ENCODE data around the gene SDHC.

Gene SDHC, protein sequence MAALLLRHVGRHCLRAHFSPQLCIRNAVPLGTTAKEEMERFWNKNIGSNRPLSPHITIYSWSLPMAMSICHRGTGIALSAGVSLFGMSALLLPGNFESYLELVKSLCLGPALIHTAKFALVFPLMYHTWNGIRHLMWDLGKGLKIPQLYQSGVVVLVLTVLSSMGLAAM

DNA sequence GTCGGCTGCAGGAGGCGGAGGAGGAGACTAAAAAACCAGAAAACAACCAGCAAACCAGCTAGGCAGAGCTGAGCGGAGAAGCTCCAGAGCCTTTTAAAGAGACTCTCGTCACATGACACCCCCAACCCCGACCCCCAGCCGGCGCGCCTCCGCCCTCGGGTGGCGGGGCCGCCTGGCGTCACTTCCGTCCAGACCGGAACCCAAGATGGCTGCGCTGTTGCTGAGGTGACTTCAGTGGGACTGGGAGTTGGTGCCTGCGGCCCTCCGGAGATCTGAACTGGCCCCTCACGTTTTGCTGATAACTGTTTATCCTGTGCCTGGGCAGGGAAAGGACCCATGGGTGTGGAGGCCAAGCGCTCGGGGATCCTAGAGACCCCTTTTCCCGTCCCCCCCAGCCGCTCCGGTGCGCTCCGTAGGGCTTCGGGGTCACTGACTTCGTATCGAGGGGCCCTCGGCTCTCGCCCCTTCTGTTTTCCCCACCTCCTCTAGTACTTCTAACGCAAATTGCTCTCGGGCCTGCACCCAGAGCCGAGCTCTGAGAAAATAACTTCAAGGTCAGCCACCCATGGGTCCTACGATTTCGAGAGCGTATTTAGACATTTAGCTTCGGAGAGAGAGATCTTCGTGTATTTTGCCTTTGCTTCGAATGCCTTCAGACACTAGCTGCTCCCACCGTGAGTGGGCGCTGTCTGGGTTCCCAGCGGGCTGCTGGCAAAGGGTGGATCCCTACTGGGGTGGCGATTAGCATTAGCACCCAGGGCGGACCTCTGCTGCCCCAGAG lies at the start of gene SDHC:
TSS of gene SDHC (plus strand) at position 181 of the 781 bp plus-strand sequence. CDS start at position 206, 25 bp downstream.
- DNase-seq = peak; percentile 89

DNA sequence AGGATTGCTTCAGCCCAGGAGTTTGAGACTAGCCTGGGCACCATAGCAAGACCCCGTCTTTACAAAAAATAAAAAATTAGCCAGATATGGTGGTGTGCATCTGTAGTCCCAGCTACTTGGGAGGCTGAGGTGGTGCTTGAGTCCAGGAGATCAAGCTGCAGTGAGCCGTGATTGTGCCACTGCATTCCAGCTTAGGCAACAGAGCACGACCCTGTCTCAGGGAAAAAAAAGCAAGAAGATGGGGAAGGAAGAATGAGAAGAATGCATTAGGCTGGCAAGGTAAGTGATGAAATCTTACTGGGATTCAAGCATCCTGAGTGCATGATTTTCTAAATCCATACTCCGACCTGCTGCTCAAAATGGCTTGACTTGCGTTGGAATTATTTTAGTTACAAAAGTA lies 48.9 kb upstream of the SDHC start:
- DNase-seq = no peak

DNA sequence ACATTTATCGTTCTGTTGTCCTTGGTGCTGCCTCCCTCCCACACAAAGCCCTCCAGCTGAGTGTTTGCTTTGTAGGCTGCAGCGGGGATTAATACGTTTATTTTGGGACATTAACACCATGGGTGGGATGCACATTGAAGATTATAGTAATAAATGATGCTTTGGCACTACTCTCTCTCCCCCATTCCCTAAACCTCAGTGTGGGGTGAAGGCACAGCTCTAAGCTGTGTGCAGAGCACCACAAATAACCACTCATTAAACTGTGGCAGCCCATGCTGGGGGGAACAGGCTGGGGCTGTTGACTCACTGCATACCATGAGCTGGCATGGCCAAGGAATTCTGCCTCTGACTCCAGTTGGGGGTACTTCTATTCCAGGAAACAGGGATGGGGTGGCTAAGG lies 48.0 kb upstream of the SDHC start:
- no peak for DNase-seq

DNA sequence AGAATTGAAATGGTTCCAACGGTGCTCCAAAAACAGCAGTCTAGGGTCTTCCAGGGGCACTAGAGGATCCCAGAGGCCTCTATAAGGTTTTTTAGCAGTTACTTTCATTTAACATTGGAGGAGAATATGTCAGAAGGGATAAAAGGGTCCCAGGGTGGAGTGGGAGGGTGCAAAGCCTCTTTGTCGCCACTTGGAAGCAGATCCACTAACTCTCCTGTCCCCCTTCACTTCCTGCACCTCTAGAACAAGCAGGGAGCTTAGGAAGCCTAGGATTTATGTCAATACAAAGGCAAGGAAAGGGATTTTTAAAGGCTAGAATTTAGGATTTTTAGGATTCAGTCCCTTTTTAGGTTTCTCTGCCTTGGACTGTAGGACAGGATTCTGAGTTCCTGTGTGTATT lies 47.3 kb upstream of the SDHC start:
- DNase-seq = no peak

DNA sequence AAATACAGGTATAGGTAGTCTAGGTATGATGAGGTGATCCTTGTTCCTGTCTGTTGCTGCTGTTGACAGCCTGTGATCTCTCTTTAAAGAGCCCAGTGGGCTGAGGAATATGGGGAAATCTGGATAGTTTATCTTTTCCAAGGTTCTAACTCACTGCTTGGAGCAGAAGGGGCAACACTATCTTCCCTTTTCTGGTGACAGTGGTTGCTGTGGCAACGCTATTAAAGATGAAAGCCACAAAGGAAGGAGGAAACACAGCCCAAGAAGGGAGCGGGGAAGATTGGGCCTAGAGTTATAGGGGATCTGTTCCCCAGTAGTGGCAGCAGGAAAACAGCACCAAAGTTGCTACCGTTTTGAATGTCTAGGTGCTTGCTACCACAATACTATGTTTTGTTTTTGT lies 46.9 kb upstream of the SDHC start:
- DNase-seq = no peak

DNA sequence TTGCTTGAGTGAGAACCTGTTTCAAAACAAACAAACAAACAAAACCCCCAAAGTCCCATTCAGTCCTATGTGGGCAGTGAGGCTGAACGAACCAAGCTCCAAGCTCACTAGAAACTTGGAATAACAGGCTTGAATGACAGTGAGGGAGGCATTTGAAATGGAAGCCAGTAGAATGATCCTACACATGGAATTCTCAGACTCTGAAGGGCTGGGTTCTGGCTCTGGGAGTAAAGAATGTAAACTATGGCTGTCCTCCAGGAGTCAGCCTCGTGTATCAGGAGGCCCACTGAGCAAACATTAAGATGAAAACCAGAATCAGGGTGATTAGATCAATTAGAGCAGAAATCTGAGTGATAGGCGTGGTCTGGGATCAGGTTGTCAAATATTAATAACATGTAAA lies 40.8 kb upstream of the SDHC start:
- no peak for DNase-seq

DNA sequence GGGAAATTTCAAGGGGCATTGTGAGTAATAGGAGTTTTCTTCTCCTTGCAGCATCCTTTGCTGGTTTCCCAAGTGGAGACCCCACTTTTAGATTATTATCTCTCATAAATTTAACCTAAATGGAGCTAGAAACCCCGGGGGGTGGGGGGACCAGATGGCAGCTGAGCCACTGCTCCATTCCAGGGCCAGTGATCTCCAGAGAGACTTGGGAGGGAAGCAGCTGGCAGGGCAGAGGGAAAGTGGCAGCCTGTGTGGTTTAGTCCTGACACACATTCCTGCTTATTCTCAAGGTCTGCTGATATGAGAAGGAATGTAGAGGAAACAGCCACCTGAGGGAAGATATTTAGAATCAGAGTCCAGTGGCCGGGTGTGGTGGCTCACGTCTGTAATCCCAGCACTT lies 39.3 kb upstream of the SDHC start:
- DNase-seq = no peak

DNA sequence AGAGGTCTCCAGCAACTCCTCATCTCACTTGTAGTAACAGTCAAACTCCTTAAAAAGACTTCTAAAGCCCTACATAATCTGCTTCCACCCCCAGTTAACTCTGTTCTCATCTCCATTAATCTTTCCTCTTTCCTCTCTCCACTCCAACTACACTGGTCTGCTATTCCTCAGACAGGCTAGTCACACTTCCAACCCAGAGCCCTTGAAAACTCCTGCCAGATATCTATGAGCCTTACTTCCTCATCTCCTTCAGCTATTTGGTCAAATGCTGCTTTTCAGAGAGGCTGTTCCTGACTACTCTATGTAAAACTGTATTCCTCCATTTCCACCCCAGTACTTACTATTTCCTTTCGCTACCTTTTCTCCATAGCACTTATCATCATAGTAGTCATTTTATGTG lies 31.2 kb upstream of the SDHC start:
- DNase-seq = no peak

DNA sequence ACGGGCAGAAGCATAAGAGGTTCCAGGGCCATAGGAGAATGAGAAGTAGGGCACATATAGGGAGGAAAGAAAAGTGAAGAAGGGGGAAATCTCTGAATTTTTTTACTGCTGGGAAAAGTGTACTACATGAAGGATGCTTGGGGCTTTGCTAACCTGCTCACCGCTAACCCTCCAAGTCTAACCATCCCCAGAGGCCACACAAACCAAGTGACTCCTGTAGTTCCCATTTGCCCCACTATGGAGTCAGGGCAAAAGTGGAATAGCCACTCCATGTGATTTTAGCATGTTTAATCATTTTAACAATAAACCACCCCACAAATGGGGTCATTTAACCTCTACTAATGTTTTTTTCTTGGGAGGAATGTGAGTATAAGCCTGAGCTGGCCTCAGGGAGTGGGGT lies 29.1 kb upstream of the SDHC start:
- DNase-seq = no peak

DNA sequence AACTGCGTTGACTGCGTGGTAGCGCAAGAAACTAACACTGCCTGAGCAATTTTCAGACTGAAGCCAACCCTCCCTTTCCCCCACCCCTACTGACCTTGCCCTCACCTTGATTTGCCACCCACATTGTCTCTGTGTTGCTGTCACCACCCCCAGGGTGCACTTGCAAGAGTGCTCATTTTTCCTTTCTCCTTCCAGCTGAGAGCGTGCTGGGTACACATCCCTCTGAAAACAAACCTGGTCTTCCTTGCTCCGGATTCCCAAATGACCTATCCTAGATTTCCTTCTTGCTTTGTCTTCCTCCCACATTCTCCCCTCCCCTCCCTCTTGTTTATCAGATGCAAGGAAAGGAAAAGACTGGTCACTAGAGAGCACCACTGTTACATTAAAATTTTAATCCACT lies 28.7 kb upstream of the SDHC start:
- DNase-seq = no peak

DNA sequence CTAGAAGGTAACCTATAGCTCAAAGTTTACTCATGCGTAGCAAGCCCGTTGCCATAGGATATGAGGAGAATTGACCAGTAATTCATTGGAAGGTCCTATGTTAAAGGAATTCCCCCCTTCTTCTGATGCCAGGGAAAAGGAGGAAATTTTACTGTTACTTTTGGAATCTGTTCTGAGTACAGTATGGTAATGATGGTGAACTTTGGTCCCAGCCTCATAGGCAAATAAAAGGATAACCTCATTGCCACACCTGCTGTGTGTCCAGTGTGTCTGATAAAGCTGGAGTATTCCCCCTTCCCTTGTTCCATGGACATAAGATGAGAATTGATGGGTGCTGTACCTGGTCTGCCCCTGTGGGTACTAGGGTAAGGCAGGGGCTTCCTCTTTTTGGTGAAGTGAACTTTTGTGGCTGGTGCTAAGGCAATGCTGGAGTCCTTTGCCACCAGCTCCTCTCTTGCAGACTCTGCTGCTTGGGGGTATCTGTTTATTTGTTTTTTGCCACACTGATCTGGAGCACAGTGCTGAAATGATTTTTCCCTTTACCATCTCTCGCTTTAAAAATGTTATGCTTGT lies 26.6 kb upstream of the SDHC start:
- no peak for DNase-seq

DNA sequence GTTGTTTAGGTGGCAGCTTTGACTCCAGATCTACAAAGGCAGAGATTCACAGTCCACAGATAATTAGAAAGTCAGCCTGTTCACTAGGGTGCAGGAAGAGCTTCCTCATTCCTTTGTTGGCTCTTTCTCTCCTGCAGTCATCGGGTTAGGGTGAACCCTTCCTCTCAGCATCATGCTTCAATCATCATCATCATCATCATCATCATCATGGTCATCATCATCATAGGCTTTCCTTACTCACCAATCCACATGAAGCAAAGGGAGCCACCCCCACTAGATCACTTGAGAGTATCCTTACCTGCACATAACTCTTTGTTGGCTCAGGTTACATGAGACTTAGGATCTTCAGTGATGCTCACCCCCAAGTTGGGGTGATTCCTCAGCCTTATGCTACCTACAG lies 23.4 kb upstream of the SDHC start:
- no peak for DNase-seq

DNA sequence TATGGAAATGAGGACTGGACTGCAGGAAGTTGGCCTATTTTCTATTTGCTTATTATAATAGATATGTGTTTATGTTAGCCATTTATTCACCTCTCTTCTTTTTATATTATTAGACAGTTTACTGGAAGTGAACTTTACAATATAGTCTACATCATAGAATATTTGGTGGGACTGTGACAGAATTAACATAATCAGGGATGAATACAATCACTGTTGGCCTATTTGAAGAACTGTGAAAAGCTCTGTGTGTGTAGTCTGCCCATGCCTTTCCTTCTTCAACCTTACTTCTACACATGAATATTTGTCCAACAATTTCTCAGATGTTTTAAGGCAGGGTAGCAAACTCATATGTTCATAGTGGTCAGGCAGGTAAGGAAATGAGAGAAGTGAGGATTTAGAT lies 16.8 kb upstream of the SDHC start:
- DNase-seq = no peak

DNA sequence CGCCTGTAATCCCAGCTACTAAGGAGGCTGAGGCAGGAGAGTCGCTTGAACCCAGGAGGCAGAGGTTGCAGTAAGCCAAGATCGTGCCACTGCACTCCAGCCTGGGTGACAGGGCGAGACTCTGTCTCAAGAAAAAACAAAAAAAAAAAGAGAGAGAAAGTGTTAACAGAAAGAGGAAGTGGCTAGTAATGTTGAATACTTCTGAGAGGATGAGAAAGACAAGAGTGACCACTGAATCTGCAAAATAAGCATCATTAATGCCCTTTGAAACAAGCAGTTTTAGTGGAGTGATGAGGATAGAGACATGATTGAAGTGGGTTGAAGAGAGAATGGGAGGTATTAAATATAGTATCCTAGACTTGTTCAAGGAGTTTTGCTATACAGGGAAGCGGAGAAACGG lies 16.1 kb upstream of the SDHC start:
- DNase-seq = no peak

DNA sequence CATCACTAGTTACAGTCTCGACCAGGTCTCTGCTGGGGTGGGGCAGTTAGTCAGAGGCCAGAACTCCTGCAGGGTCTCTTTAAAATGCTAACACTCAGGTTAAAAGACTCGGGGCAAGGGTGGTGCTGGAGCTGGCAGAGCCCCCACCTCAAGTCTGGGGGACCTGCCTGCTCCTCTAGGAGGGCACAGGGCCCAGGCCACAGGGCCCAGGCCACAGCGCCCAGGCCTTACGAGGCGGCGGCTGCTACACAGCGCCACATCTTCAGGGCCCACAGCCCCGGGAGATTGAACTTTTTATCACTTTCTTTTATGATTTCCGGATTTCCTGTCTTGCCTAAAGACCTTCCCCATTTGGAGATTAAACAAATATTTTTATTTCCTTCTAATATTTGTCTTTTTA lies 14.8 kb upstream of the SDHC start:
- DNase-seq = no peak

DNA sequence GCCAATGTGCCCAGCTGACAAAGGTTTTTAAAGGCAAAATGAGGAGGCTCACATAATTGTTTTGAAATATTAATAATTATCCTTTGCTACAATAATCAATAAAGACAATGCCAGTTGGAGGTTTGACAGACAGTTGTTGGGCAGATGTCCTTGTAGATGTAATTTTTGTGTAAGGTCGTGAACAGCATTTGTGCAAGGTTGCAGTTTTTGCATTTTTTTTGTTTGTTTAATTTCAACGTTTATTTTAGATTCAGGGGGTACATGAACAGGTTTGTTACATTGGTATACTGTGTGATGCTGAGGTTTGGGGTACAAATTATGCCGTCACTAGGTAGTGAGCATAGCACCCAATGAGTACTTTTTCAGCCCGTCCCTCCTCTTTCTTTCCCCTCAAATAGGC lies 13.7 kb upstream of the SDHC start:
- no peak for DNase-seq

DNA sequence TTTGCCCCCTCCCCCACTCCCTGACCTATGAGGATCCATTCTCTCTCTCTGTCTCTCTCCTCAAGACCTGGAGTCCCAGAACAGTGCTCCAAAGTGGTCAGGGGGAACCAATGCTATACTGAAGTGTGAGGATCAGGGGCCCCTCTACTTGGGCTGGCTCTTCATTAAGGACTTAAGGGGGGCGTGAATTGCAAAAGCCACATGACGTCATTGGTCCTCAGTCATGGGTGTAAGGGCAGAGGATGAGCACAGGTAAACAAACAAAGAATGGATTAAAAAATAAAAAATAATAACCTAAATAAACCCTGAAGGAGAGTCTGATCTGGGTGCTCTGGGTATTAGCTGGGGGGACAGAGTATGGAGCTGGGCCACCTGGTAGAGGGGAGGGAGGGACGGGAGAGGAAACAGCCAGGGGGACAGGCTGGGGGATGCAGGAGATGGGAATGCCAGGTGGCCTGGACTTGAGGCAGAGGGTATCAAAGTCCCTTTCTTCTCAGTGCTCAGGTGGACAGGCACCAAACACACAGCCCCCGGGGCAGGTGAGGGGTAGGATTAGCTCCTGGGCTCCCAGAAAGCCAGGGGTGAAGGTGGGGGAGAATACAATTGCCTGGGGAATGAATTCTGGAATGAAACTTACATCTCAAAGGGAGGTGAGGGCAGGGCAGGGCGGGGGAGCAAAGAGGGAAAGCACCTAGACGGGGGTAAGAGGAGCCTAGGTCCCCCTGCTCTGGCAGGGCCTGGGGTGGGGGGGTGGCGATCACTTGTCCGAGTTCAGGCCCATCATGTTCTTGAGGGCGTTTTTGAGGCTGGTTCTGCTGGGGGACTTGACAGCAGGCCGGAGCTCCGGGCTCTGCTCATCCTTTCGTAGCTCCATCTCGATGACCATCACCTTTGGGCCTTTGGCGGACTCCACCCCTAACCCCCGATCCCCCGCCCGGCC lies 9.0 kb upstream of the SDHC start:
- DNase-seq = no peak

DNA sequence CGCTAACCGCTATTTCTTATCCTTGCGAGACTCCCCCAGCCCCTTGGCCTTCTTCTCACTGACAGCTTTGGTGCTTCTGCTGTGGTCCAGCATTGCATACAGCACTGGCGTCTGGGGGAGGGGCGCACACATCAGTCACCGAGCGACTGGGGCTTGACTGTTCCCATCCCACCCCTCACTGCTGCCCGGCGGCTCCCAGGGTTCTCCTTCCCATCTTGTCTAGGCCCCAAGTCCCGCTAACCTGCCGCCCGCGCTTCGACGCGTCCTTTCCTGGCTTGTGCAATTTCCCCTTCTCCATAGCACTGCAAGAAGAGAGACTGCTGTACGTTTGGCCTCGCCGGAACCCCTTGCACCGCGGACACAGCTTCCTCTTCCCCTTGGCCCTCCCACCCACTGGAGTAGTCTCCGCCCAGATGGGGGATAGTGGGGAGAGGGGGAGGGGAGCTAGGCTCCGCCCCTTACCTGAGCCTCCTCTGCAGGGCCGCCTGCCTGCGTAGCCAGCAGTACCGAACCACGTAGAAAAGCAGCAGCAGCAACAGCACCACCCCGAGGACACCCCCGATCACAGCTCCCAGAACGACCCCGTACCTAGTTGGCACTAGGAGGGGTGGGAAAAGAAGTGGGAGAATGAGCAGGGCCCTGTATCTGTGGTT lies 8.2 kb upstream of the SDHC start:
- peak; percentile 86 for DNase-seq

DNA sequence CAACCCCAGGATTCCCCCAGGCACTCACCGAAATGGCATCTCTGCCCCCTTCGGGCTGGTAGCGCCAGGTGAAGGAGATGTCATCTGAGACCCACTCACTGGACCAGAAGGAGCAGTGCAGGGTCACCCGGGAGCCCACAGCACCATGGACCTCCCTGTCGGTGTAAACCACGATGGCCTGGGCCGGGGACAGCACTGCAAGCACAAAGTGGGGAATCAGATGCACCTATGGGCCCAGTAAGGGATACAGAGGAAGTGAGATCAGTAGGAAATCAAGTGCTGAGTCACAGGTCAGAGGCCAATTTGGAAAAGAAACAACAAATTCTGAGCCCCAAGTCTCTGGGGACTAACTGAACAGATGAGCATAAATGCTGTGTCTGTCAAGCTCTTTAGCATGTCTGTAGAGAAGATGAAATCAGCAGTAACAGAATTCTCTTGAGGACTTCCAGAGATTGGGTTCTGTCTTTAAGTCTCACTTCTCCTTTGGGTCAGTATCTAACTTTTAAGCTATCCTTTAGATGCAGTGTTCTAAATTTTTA lies 6.9 kb upstream of the SDHC start:
- no peak for DNase-seq

DNA sequence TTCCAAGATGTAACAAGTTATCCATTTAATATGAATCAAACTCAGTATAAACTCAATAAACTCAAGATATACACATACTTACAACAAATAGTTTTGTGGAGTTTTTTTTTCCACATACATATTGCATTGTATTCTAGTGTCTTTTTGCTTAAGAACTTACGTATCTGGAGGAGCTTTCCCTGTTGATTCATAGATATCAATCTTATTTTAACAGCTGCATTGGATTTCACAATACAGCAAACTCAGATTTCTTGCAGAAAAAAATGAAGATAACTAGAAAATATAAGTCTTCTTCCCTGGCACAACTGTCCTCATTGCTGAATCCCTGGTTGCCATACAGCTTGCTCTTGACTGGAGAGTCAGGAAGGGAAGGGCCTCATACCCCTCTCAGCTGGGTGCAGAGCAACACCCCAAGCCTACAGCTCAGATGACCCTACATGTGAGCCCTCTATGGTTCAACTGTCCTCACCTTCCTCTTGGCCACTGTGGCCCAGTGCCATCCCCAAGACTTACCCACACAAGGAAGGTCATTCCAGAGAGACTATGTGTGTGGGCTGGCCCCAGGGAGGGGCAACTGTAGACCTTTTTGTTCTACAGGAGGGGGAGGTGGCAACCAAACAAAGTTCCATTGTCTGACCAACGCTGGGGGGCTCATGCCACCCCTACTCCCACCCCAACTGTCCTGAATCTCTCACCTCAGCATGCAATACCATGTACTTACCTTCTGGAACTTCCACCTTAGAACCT lies 6.1 kb upstream of the SDHC start:
- DNase-seq = no peak

DNA sequence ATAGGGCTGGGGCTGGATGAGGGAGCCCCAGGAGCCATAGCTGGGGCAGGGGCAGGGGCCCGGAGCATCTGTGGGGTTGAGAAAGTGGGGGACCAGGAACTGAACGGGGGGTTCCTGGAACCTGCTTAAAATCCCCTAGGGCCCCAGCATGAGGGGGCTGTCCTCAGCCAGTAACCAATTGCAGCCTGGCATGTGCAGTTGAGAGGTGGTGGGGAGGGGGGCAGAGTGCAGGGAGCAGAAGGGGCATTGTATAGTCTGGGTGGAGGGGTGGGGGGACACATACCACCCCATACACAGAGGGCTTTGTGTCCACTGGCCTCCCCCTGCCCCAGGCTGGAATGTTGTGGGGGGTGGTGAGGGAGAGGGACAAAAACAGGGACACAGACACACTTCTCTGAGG lies 4.3 kb upstream of the SDHC start, which contains the start of gene MPZ:
TSS of gene MPZ (minus strand) at position 101 of the 400 bp plus-strand sequence. CDS start at position 38, 63 bp downstream.
- DNase-seq = no peak
